GM18505 (cell line): ENCODE measurements around the gene TSC1.

ENCODE experiments used
- ATAC-seq: cut with Tn5 transposase; IDR thresholded peaks from one replicate; pipeline ENCODE4 v1.9.1; 2021; ENCODE audit not compliant: unreplicated experiment
- POLR2A ChIP-seq: IDR thresholded peaks from 4 replicates; pipeline ENCODE4 v1.6.1; 2011; ENCODE audit warnings: borderline replicate concordance; ENCODE audit not compliant: insufficient read depth, insufficient read length; ENCODE audit errors: extremely low read depth

The TSC1 gene

DNA sequence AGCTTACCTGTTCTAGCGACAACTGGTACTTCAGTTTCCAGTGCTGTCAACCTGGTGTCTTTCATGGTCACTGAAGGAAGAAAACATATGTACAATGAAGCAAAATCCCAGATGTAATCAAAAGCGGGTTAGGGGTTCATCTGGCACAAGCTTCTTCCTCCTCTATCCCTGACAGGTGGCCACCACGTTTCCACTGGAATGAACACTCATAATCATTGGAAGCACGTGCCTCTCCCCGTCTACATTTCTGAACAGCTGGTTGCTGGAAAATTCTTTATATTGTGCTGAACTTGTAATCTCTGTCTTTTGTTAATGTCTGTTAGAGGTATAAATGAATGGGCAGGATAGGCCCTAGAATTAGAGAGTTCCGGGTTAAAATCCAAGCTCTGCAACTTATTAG is 9.4 kb downstream of the TSC1 start:
- ATAC-seq, result no peak
- no peak for TF ChIP-seq POLR2A

DNA sequence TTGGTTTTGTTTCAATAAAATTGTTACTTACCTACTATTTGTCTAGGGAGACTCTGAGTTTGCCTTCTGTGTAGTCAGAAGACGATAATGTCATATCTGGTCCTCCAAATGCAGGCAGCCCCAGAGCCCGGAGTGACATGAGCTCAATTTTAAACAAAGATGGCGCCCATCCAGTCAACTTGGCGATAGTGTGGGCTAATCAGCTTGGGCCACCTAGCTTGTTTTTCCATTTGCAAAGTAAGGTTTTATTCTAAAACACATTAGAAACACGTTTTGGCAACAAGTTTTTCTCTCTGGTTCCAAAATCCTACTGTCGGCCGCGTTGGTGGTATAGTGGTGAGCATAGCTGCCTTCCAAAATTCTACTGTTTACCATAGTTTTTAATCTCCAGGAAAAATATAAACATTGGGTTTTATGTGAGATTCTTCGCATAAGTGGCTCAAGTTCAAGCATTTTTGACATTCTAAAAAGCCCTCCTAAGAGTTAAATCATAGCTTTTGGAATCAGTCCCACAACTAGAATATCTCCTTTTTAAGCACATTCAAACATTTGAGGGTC is 13.2 kb downstream of the TSC1 start:
- ATAC-seq, result no peak
- no peak for TF ChIP-seq POLR2A

DNA sequence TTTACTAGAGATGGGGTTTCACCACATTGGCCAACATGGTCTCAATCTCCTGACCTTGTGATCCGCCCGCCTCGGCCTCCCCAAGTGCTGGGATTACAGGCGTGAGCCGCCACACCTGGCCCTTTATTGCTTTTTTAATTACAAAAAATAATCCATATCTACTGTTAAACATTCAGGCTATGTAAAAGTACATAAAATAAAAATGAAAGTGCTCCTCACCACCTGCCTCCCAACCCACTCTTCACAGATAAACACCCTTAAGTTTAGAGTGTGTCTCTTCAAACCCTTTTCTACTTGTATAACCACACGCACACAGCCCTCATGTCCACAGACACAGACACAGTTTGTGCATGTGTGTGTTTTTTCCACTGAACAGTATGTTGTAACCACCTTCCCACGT is 16.7 kb downstream of the TSC1 start:
- no peak for ATAC-seq
- TF ChIP-seq POLR2A, result no peak

DNA sequence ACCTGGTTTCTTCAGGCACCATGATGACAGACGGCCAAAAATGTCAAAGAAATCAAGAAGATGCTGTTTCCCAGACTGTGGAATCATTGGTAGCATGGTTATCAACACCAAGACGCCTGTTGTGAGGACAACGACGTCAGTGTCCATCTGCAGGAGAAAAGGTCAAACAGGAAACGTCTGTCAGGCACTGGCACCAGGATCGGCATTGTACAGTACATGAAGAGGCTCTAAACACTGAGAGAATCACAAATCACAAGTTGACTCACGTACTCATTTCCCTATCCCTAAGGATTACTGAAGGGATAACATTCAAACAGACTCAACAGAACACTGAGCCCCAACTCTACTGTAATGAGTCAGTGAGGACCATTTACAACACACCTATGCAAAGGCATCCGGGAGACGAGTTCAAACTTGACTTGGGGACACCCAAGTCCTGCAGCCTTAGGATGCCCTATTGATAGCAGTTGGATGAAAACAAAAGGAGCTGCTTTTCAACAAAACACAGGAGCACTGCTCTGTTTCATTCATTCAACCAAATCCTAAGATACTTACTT is 21.0 kb downstream of the TSC1 start:
- ATAC-seq, result no peak
- TF ChIP-seq POLR2A, result no peak

DNA sequence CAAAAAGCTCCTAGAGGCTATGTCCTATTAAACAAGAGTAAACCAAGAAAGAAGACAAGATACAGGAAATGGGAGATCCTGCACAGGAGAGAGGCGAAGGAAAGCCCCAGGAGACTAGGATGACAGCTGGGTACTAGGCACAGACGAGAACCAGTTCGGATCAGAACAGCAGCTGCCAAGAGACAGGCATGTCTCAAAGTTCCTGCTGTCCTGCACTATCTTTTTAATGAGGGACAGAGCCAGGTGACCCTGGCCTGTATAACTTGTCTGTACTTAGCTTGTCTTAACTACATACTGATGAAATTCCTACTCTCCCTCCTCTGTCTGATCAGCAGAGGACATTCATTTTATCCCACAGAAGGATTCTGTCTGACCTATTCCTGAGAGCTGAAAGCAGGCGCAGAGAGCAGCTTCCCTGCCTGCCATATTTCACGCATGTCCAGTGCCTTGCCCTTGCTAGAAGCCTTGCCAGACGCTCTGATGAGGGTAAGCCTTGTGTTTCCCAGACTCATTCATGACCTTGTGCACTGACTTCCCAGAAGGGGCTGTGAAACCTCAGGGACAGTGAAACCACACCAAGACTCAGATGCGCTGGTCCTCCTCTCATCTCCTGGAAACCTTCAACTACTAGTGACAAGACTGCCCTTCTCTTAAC is 24.7 kb downstream of the TSC1 start:
- ATAC-seq, result no peak
- no peak for TF ChIP-seq POLR2A

DNA sequence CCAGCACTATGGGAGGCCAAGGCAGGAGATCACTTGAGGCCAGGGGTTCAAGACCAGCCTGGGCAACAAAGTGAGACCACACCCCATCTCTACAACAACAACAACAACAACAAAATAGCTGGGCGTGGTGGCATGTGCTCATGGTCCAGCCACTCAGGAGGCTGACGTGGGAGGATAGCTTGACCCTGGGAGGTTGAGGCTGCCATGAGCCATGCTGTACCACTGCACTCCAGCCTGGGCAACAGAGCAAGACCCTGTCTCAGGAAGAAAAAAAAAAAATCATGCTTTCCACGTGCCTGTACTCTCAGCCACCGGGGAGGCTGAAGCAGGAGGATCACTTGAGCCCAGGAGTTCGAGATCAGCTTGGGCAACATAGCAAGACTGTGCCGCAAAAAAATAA is 29.5 kb downstream of the TSC1 start:
- TF ChIP-seq POLR2A, result no peak

DNA sequence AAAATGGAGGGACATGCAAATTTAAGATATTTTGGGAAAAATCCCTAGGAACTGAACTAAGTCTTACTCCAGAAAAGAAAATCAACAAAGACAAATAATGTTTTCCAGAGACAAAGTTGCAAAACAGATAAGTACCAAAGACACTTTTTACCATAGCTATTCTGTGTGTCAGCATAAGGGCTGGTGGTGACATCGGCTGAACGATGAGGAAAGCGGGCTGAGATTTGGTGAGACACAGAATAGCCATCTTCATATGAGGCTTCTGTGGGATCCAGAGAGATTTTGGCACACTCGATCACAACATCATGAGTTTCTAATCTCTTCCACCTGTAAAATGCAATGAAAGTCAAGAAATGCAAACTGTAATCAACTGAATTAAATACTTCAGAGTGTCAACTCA is 32.3 kb downstream of the TSC1 start:
- ATAC-seq, result no peak

More for the DNA sequence above, 29.5 kb downstream of the TSC1 start:
- no peak for ATAC-seq

DNA sequence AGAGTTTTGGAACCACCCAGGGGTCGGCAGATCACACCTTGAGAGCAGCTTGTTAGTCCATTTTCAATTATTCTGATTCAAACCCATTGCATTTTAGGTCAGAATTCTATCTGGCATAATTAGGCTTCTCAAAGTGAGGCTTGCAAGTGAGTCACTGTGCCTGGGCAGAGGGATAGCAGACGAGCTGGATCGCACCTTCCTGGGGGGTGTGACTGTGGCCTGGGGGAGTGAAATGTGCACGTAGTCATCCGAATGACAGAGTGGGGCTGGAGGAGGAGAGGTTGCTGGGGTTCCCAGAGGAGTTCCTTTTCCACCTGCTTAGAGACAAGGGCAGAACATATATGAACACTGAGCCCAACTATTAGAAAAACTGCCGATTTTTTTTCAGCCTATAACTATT is 34.0 kb downstream of the TSC1 start:
- TF ChIP-seq POLR2A, result no peak
- no peak for ATAC-seq

More for the DNA sequence above, 32.3 kb downstream of the TSC1 start:
- TF ChIP-seq POLR2A, result no peak

DNA sequence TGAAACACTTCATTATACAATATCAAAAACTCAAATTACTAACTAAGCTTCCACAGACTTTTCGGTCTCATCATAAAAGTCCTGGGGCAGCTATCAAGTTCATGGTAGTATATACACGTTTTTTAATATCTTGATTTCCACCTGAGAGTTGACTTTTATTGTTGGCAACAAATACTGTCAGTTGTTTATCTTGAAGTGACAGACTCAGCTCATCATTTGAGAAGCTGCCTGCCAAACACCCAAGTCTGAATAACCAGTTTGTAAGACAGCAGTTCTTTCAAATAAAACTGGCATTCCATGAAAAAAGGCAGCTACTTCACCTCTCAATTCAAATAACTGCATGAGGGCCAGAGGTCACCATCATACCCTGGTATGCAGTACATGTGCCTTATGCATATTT is 35.1 kb downstream of the TSC1 start:
- TF ChIP-seq POLR2A, result no peak
- ATAC-seq, result no peak

DNA sequence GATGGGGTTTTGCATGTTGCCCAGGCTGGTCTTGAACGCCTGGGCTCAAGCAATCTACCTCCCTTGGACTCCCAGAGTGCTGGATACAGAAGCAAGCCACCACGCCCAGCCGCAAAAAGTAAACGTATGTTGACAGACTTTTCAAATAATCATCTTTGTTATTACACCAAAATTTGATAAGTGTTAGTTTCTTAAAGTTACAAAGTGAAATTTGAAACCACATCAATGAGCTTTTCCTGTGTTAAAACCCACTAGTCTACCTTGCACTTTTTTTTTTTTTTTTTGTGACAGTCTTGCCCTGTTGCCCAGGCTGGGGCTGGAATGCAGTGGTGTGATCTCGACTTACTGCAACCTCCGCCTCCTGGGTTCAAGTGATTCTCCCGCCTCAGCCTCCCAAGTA is 35.8 kb downstream of the TSC1 start:
- ATAC-seq, result no peak
- TF ChIP-seq POLR2A, result no peak

DNA sequence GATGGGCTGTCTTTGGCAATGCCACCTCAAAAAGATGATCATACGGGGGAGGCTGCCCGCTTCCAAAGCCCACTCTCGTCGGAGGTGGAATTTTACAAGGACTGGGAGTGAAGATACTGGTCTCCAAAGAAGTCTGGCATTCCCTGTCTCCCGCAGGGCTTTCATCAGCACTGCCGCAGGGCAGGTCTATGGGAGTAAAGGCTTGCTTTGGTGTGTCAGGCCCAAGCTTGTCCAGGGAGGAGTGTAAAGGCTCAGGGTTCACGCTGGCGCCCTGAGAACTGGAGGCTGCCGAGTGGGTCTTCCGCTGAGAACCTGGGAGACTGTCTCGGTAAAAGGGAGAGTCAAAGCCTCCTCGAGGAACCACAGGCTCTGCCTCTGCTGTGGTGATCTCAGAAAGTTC is 38.7 kb downstream of the TSC1 start:
- TF ChIP-seq POLR2A, result no peak
- ATAC-seq, result no peak

DNA sequence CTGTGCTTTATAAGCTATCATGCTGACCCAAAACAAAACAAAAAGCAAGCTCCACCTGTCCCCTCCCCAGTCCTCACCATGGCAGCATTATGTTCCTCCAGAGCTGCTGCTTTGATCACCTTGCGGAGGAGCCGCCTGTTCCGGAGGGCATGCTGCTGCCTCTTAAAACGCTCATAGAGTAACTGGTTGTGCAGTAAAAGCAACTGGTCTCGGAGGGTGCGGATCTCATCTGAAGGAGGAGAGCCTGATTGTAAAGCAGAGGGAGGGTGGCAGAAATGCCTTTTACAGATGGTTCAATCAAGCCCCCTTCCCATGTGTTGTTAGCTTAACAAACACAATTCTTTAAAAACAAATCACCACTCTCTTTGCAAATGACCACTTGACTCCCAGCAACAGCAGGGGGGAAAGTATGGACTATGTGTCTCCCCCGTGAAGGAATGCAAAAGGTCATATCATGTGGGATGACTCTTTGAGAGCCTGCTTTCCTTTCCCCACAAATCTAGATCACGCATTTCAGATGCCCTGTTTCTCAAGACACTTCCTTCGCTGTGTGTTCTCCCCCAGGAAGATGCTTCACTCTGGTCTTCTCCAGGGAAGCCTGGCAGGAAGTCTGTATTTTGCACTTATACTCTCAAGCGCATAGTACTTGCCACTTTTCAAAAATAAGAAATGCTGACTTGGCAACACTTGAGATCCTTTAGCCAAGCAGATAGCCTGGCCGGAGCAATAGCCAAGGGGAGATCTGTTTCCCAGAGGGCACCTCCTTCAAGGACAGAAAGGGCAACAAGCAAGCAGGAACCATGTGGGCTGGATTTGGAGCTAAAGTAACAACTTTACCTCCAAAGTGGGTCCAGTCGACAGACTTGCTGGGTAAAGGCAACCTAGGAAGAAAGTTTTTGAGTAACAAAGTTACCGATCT is 40.6 kb downstream of the TSC1 start:
- TF ChIP-seq POLR2A, result no peak
- no peak for ATAC-seq
